K562 (cell line): Measurements from ENCODE around the gene LIPE. TPM values are rescaled to one million over a fixed set of nuclear protein-coding genes. Genes with fewer than 3 reads are reported as not detected.

Source experiments
- ADNP ChIP-seq: fragments of 200-800 bp; sonication (Bioruptor generic); IDR thresholded peaks from 2 replicates; pipeline ENCODE4 v1.6.1; 2016; ENCODE audit warnings: missing genetic modification characterization, missing compliant biosample characterization
- ARHGAP35 ChIP-seq: fragments of 450-650 bp; IDR thresholded peaks from 2 replicates; pipeline ENCODE4 v1.6.1; 2018; ENCODE audit not compliant: partially characterized antibody
- DLX4 ChIP-seq: fragments of 250-450 bp; sonication (Bioruptor Pico); IDR thresholded peaks from 2 replicates; pipeline ENCODE4 v1.6.1; 2021; ENCODE audit warnings: mild to moderate bottlenecking
- E2F1 ChIP-seq: sonication (generic); formaldehyde crosslinking; IDR thresholded peaks from 2 replicates; pipeline ENCODE4 v1.8.1; 2023; ENCODE audit warnings: mild to moderate bottlenecking, missing genetic modification reagents, moderate library complexity
- EGR1 ChIP-seq: fragments of 450-650 bp; conservative IDR thresholded peaks from 2 replicates; pipeline ENCODE4 v1.6.1; 2017; ENCODE audit warnings: mild to moderate bottlenecking
- ETV5 ChIP-seq: sonication (generic); formaldehyde crosslinking; IDR thresholded peaks from 2 replicates; pipeline ENCODE4 v1.4.0; 2020; ENCODE audit warnings: low read depth, mild to moderate bottlenecking, missing genetic modification reagents
- GABPB1 ChIP-seq: sonication (generic); formaldehyde crosslinking; IDR thresholded peaks from 2 replicates; pipeline ENCODE4 v1.8.0; 2022; ENCODE audit warnings: mild to moderate bottlenecking, missing genetic modification reagents
- HLTF ChIP-seq: fragments of 450-650 bp; IDR thresholded peaks from 2 replicates; pipeline ENCODE4 v1.6.1; 2016
- ID3 ChIP-seq, 2 experiments: fragments of 250-450 bp in 1 of 2; fragments of 450-650 bp in 1 of 2; sonication (Bioruptor Pico) in 1 of 2; IDR thresholded peaks; 2 replicates each; pipeline versions ENCODE4 v1.6.1 to v1.8.0; 2016 to 2021; ENCODE audit warnings: mild to moderate bottlenecking in 2 of 2, moderate library complexity in 2 of 2, missing compliant biosample characterization in 1 of 2, missing genetic modification characterization in 1 of 2
- IFI16 ChIP-seq: fragments of 250-450 bp; sonication (Bioruptor Pico); IDR thresholded peaks from 2 replicates; pipeline ENCODE4 v2.1.2; 2022; ENCODE audit warnings: mild to moderate bottlenecking, inconsistent platforms
- ILF3 ChIP-seq: fragments of 450-650 bp; IDR thresholded peaks from 2 replicates; pipeline ENCODE4 v1.6.1; 2018; ENCODE audit warnings: antibody characterized with exemption, mild to moderate bottlenecking, moderate library complexity, borderline replicate concordance
- POLR3G ChIP-seq: IDR thresholded peaks from 2 replicates; pipeline ENCODE4 v1.6.1; 2011; ENCODE audit not compliant: insufficient read length, insufficient replicate concordance; ENCODE audit errors: extremely low read depth
- SMARCE1 ChIP-seq: fragments of 450-650 bp; IDR thresholded peaks from 2 replicates; pipeline ENCODE4 v1.7.1; 2016; ENCODE audit warnings: mild to moderate bottlenecking
- SUPT5H ChIP-seq: fragments of 450-650 bp; IDR thresholded peaks from 2 replicates; pipeline ENCODE4 v1.6.1; 2016
- TAF15 ChIP-seq: fragments of 200-400 bp; formaldehyde crosslinking; IDR thresholded peaks from 2 replicates; pipeline ENCODE4 v1.6.1; 2017; ENCODE audit warnings: mild to moderate bottlenecking, low read depth, low read length, moderate library complexity
- TAL1 ChIP-seq: fragments of 450-650 bp; IDR thresholded peaks from 2 replicates; pipeline ENCODE4 v1.6.1; 2016; ENCODE audit warnings: mild to moderate bottlenecking
- ZNF3 ChIP-seq: fragments of 250-450 bp; sonication (Bioruptor Pico); IDR thresholded peaks from 2 replicates; pipeline ENCODE4 v1.5.0; 2021; ENCODE audit warnings: mild to moderate bottlenecking, moderate library complexity
- ZNF398 ChIP-seq: fragments of 250-450 bp; sonication (Bioruptor Pico); IDR thresholded peaks from 2 replicates; pipeline ENCODE4 v1.8.0; 2021; ENCODE audit warnings: moderate library complexity, mild to moderate bottlenecking, inconsistent platforms
- ZNF445 ChIP-seq: fragments of 250-450 bp; sonication (Bioruptor Pico); IDR thresholded peaks from 2 replicates; pipeline ENCODE4 v1.4.0; 2020; ENCODE audit warnings: low read depth, mild to moderate bottlenecking, moderate library complexity
- ZNF512 ChIP-seq: IDR thresholded peaks from 2 replicates; pipeline ENCODE4 v1.6.1; 2016; ENCODE audit warnings: missing genetic modification characterization, missing compliant biosample characterization
- ZNF655 ChIP-seq: fragments of 250-450 bp; sonication (Bioruptor Pico); IDR thresholded peaks from 2 replicates; pipeline ENCODE4 v1.5.0; 2021
- ZNF830 ChIP-seq: fragments of 250-450 bp; sonication (Bioruptor Pico); IDR thresholded peaks from 2 replicates; pipeline ENCODE4 v1.5.0; 2021; ENCODE audit warnings: mild to moderate bottlenecking
- polyA plus RNA-seq, 8 experiments: library from polyadenylated mRNA; depleted of rRNA in 4 of 8; stranded (reverse) in 5 of 8; unstranded in 3 of 8; fragments of >200 nt; fragmentation: Nextera tagmentation in 2 of 8; fragmentation: Illumina TruSeq in 1 of 8; extraction: Ambion mirVana in 2 of 8; extraction: Trizol in 1 of 8; gene quantifications; 2 replicates each; pipeline versions ENCODE4 v1.2.1 to v1.2.3, GENCODE V29; 2011 to 2014; ENCODE audit warnings: inconsistent platforms in 1 of 8, missing spikeins in 1 of 8
- total RNA-seq, 7 experiments: library from RNA; depleted of rRNA in 6 of 7; stranded (reverse); fragments of >200 nt in 6 of 7; fragmentation: Illumina TruSeq in 2 of 7; extraction: Trizol in 2 of 7; gene quantifications; 2 replicates each; pipeline versions ENCODE4 v1.2.1 to v1.2.3, GENCODE V29; 2011 to 2021; ENCODE audit warnings: low replicate concordance in 1 of 7

The LIPE gene
- total and polyA plus RNA-seq, 9 of the 15 experiments (the other 6 are each of a cell fraction or from before 2014, with no cell fraction given): 0.22 TPM; not detected in 8

GRCh38 chr19:42396381-42397262 is 30.6 kb downstream of the LIPE start (continued):
- TF ChIP-seq ZNF445 (CRISPR knock-in tag) (no peak), ZNF655 (CRISPR knock-in tag) (no peak), ZNF398 (CRISPR knock-in tag) (no peak), TAL1 (no peak), POLR3G (no peak), ARHGAP35 (no peak), E2F1 (0 out of 2 replicates have a peak, but pooled peaks have one; percentile 46), SUPT5H (peak; percentile 93), ETV5 (no peak; the same call in 1 of the 2 replicates), ADNP (tag) (no peak), ZNF512 (tag) (no peak), SMARCE1 (no peak), ILF3 (no peak), IFI16 (no peak), ID3 (CRISPR knock-in tag; IDR thresholded peaks at IDR 0.05) (no peak), ID3 (tag; IDR thresholded peaks at IDR 0.05) (peak; percentile 65; the same call in 1 of the 2 replicates), DLX4 (CRISPR knock-in tag) (no peak), ZNF3 (CRISPR knock-in tag) (no peak), ZNF830 (CRISPR knock-in tag) (no peak), GABPB1 (CRISPR knock-in tag) (no peak), HLTF (no peak), TAF15 (no peak), EGR1 (no peak)
